Colonic mucosa (tissue), 4 donors: ENCODE data around the gene SLC25A25. TPM values are rescaled to one million over a fixed set of nuclear protein-coding genes. Genes with fewer than 3 reads are reported as not detected.

Experiments
- DNase-seq: peaks from one replicate; pipeline ENCODE4 v3.0.0-alpha.2; 2020
- H3K27ac ChIP-seq: fragments of 200-600 bp; one replicate; pipeline ENCODE4 v1.8.0; 2021
- H3K27me3 ChIP-seq: fragments of 200-600 bp; one replicate; pipeline ENCODE4 v1.8.0; 2021
- H3K36me3 ChIP-seq: fragments of 200-600 bp; one replicate; pipeline ENCODE4 v1.8.0; 2021
- H3K4me1 ChIP-seq: fragments of 200-600 bp; one replicate; pipeline ENCODE4 v1.8.0; 2021; ENCODE audit warnings: mild to moderate bottlenecking
- H3K4me3 ChIP-seq: fragments of 200-600 bp; one replicate; pipeline ENCODE4 v1.8.0; 2021
- H3K9ac ChIP-seq, 2 donors: one replicate each; pipeline ENCODE4 v1.7.0; 2013; ENCODE audit warnings: control low read depth in 2 of 2, low read depth in 2 of 2, low read length in 2 of 2
- H3K9me3 ChIP-seq: fragments of 200-600 bp; one replicate; pipeline ENCODE4 v1.8.0; 2021
- CTCF ChIP-seq: fragments of 200-600 bp; IDR thresholded peaks from one replicate; pipeline ENCODE4 v1.8.0; 2022; ENCODE audit warnings: antibody characterized with exemption, mild to moderate bottlenecking
- intact Hi-C: fragments of 100-400 bp; cut with DNase I; formaldehyde crosslinking; loops from one replicate; pipeline ENCODE4 v1.14.1; 2022
- total RNA-seq, 2 donors: library from RNA; stranded (reverse); fragmentation: NEBNext Ultra II Directional in 1 of 2; extraction: Animal tissue kit (Norgen Biotek cat#: 25700) in 1 of 2; gene quantifications; one replicate each; pipeline ENCODE4 v1.2.1, GENCODE V29; 2021
- donor health status: healthy.
- donor health status: DM: no; HTN: no; CAD: no.
- donor health status: DM: no; HTN: no; CAD: no.

Gene SLC25A25
- total RNA-seq, 2 donors from 2014 or later, result 12.3 to 19.7 TPM

- Histone ChIP-seq H3K4me1 (peaks cover 10% of the 10 kb centered on the region), H3K27me3 (no peaks in the 10 kb centered on the region), H3K9ac (peak overlapping the region; percentile 80 to 98), H3K4me3 (no peak overlapping the region), H3K9me3 (no peaks in the 10 kb centered on the region), H3K27ac (peak overlapping the region; percentile 87), H3K36me3 (peaks cover 9% of the 10 kb centered on the region)
- intact Hi-C loops, result no loop called here
- no peak for DNase-seq
- TF ChIP-seq CTCF, result no peak
Measured at GRCh38 chr9:128097543-128098296, 29.7 kb downstream of the SLC25A25 start.

- Histone ChIP-seq H3K9ac (peak overlapping the region; percentile 80 to 98), H3K27me3 (no peaks in the 10 kb centered on the region), H3K4me1 (peaks cover 13% of the 10 kb centered on the region), H3K4me3 (peak overlapping the region; percentile 40), H3K9me3 (no peaks in the 10 kb centered on the region), H3K36me3 (peaks cover 9% of the 10 kb centered on the region), H3K27ac (peak overlapping the region; percentile 87)
- DNase-seq, result peak; percentile 96
- no peak for TF ChIP-seq CTCF
- intact Hi-C loops, result no loop called here
Measured at GRCh38 chr9:128098297-128099230, 30.5 kb downstream of the SLC25A25 start.

GRCh38 chr9:128099231-128099931 lies 31.3 kb downstream of the SLC25A25 start:
- no peak for TF ChIP-seq CTCF
- Histone ChIP-seq H3K4me3 (peak overlapping the region; percentile 40), H3K9me3 (no peaks in the 10 kb centered on the region), H3K4me1 (peaks cover 21% of the 10 kb centered on the region), H3K9ac (peak overlapping the region; percentile 80 to 98), H3K27me3 (no peaks in the 10 kb centered on the region), H3K27ac (peak overlapping the region; percentile 87), H3K36me3 (peaks cover 9% of the 10 kb centered on the region)
- no peak for DNase-seq
- intact Hi-C loops, result no loop called here

GRCh38 chr9:128099932-128100491 lies 32.0 kb downstream of the SLC25A25 start:
- Histone ChIP-seq H3K27me3 (no peaks in the 10 kb centered on the region), H3K9ac (peak overlapping the region in 1 of 2 donors; percentile 98), H3K27ac (peak overlapping the region; percentile 87), H3K4me3 (no peak overlapping the region), H3K36me3 (peaks cover 9% of the 10 kb centered on the region), H3K9me3 (no peaks in the 10 kb centered on the region), H3K4me1 (peaks cover 23% of the 10 kb centered on the region)
- intact Hi-C loops, result no loop called here
- DNase-seq, result no peak
- TF ChIP-seq CTCF, result no peak

- Histone ChIP-seq H3K36me3 (peaks cover 9% of the 10 kb centered on the region), H3K27ac (no peak overlapping the region), H3K4me1 (peaks cover 23% of the 10 kb centered on the region), H3K27me3 (no peaks in the 10 kb centered on the region), H3K9me3 (no peaks in the 10 kb centered on the region), H3K4me3 (no peak overlapping the region), H3K9ac (peak overlapping the region in 1 of 2 donors; percentile 98)
- intact Hi-C loops, result no loop called here
- no peak for DNase-seq
- no peak for TF ChIP-seq CTCF
Measured at GRCh38 chr9:128100581-128100980, 32.5 kb downstream of the SLC25A25 start.
